Omental fat pad (tissue), 4 donors: ENCODE results near the gene LCAT. TPM values are rescaled to one million over a fixed set of nuclear protein-coding genes. Genes with fewer than 3 reads are reported as not detected.
"Not testable (repeated sequence)": the region's sequence is repeated elsewhere in the genome, so short reads cannot be mapped to it uniquely, and the experiment has no call there.

Experiments
- ATAC-seq: fragments of 150-250 bp; one replicate; pipeline ENCODE4 v1.9.1; 2016; ENCODE audit warnings: mild to moderate bottlenecking, moderate library complexity; ENCODE audit not compliant: low FRiP score
- DNase-seq: peaks from one replicate; pipeline ENCODE4 v3.0.0-alpha.2; 2019; ENCODE audit warnings: low spot score
- total RNA-seq, 4 donors: library from RNA; depleted of rRNA; stranded (reverse); fragments of >200 nt; gene quantifications; one replicate each; pipeline ENCODE4 v1.1.0, GENCODE V29; 2016
- TF ChIP-seq, protein P1 (sequence below), 3 donors: fragments of 450-650 bp; IDR thresholded peaks; one replicate each; pipeline ENCODE4 v1.5.1; 2016 to 2017; ENCODE audit warnings: antibody characterized with exemption in 3 of 3, mild to moderate bottlenecking in 3 of 3, moderate library complexity in 2 of 3

LCAT gene
- total RNA-seq, 4 donors from 2014 or later = 7.7 to 52.2 (median 13.0) TPM

DNA sequence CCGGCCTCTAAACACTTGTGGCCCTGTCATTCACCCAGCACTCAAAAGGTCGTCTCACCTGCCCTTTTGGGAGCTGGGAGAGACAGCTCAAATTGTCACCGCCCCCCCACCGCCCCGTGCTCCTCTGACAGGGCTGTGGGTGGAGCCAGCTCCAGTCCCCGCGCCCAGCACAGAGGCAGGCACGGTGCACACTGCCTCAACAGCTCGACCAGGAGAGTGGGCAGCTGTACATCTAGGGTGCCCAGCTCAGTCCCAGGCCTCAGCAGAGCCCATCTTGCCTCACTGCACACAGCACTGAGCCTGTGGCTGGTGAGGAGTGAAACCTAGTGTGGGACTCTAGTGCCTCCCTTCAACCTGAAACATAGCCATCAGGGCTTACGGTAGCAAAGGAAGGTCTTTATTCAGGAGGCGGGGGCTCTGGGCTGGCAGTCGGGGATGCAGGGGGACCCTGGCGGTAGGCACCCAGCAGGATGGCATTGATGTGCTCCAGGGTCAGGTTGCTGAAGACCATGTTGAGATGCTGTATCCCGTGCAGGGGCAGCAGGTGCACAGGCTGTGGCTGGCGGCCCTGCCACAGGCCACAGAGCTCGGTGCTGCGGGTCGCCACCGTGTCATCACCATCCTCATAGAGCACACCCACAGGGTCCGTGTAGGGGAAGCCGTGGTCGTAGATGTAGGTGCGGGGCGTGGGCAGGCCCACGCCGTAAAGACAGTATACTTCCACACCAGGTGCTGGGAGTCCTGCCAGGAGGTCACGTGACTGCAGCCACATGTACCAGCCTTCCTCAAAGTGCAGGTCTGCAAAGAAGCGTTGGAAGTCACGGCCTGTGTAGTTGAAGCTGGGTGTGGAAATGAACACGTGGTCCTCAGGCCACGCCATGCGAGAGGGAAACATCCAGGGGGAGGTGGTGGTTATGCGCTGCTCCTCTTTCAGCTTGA, 4.1 kb downstream of the LCAT start:
- no peak for ATAC-seq
- TF ChIP-seq, protein P1, sequence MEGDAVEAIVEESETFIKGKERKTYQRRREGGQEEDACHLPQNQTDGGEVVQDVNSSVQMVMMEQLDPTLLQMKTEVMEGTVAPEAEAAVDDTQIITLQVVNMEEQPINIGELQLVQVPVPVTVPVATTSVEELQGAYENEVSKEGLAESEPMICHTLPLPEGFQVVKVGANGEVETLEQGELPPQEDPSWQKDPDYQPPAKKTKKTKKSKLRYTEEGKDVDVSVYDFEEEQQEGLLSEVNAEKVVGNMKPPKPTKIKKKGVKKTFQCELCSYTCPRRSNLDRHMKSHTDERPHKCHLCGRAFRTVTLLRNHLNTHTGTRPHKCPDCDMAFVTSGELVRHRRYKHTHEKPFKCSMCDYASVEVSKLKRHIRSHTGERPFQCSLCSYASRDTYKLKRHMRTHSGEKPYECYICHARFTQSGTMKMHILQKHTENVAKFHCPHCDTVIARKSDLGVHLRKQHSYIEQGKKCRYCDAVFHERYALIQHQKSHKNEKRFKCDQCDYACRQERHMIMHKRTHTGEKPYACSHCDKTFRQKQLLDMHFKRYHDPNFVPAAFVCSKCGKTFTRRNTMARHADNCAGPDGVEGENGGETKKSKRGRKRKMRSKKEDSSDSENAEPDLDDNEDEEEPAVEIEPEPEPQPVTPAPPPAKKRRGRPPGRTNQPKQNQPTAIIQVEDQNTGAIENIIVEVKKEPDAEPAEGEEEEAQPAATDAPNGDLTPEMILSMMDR (IDR thresholded peaks at IDR 0.05) = no peak
- no peak for DNase-seq

DNA sequence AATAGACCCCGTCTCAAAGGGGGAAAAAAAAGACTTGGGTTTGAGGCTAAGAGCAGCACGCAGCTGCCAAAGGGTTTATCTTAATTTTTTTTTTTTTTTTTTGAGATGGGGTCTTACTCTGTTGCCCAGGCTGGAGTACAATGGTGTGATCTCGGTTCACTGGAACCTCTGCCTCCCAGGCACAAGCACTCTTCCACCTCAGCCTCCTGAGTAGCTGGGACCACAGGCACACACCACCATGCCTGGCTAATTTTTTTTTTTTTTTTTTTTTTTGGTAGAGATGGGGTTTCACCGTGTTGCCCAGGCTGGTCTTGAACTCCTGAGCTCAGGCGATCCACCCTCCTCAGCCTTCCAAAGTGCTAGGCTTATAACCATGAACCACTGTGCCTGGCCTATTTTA, 6.2 kb downstream of the LCAT start:
- DNase-seq, ATAC-seq: not testable (repeated sequence)

DNA sequence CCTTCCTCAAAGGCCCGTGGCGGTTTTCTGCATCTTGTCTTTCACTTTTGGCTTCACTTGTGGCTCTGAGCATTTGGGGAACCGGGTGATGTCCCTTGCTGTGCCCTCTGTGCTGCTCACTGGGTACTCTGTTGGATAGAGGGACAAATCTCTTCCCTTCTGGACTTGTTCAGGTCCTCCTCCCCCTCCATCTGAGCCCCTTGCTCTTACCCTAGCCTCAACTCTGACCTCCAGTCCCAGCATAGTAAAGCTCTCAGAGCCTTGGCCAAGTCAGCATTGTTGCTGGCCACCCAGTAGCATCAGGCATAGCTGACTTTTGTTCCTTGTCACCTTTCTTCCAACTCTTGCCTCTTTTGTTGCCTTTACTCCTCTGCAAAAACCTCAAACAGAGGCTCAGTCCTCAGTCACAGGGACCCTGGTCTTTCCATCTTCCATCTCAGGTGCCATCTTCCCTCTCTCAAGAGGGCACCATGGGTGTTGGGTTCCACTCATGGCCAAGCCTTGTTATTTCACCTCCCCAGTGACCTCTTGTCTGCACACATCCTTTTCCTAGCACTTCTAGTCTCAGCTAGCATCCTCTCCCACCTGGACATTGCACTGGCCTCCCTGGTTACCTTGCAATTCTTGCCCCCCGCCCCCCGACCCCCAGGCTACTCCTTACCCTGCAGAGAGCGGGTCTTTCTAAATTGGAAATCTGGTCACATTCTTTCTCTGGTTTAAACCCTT, 6.9 kb downstream of the LCAT start:
- DNase-seq (no peak), ATAC-seq (no peak)

DNA sequence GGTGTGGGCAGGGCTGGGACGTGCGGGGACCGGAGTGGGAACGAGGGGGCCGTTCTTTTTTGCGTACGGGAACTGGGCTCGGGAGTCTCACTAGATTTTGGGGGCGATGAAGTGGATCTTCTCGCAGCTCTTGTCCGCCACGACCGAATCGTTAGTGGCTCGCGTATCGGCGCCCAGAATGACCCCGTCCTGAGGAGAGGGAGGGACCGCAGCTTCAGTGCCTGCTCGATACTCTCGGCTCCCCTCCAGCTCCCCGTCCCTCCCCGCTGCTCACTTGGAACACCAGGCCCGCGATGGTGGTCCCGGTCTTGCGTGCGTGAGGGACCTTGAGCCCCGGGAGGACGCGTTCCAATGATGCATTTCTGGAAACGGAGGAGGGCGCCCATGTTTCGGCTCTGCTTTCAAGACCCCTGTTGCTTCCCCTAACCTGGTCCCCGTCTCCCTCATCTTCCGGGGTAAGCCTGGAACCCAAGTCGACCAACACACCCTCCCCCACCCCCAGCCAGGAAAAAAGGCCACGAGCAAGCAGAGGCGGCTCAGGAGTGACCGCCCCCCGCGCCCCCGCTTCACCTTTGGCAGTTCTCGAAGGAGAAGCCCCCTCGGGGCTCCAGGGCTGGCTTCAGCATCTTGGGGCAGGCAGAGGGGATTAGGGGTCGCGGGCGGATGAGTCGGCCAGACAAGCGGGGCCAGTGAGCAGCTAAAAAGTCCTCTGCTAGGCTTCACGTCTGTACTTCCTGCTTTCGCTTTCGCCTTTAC, 7.6 kb downstream of the LCAT start, which contains the start of gene PSMB10:
Gene PSMB10 (minus strand): TSS at position 727 of the 756 bp plus-strand sequence. CDS start 101 bp downstream, at position 626.
- ATAC-seq (peak; percentile 31), DNase-seq (no peak)
- TF ChIP-seq, protein P1 (IDR thresholded peaks at IDR 0.05) = no peak

More for the DNA sequence above, 6.9 kb downstream of the LCAT start:
- TF ChIP-seq, protein P1 (IDR thresholded peaks at IDR 0.05) = no peak

DNA sequence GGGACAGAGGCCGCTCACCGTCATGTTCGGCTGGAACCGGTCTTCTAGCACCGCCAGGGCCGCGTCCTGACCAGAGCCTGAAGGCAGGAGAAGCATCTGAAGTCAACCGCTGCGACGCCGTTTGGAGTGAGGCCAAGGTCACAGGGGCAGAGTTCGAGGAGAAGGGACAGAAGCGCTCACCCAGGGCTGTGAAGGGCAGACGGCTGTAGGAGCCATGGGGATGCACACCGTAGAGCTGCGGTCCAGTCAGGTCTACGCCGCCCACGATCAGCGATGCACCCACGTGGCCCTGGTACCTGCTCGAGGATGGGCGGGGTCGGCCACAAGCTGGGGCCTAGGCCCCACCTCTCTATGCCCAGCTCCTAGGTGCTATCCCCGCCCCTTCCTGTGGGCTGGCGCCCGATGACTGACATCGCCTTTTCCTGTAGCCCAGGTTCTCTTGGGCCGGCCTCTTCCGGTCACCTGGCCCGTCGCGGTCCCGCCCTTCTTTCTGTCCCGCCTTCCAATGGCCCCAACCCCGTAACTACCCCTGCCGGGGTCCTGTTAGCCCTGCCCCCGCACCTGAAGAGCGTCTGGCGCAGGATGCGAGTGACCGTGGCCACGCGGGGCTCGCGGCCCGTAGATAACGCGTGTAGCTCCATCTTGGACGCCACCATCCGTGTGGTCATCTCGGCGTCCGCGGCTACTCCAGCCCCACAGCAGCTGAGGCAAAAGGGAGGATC, 8.4 kb downstream of the LCAT start:
- peak; percentile 97 for ATAC-seq
- TF ChIP-seq, protein P1 (IDR thresholded peaks at IDR 0.05) = no peak

DNA sequence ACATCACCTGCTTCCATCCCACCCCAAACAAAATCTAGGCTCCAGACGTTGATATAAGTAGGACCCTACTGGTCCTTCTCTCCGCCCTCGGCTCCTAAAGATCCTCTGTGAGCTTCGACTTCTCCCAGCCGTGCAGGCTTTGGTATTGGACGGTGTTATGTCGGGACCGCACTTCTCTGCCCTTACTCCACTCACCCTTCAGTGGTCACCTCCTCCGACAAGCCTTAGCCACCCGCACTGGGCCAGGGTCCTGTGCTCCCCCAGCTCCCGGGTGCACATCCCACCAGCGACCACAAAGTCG, 8.9 kb downstream of the LCAT start:
- DNase-seq = no peak
- TF ChIP-seq, protein P1 (IDR thresholded peaks at IDR 0.05) = no peak
- ATAC-seq = no peak

More for the DNA sequence above, 8.4 kb downstream of the LCAT start:
- peak; percentile 76 for DNase-seq
